OCI-LY3 (cell line): ENCODE measurements around the gene RAPGEF2.

Experiments
- CTCF ChIP-seq: fragments of 200-600, 300-600 bp; sonication (generic); IDR thresholded peaks from 2 replicates; pipeline ENCODE4 v1.5.1; 2014; ENCODE audit warnings: antibody characterized with exemption, low read length, low read depth
- EZH2phosphoT487 ChIP-seq: fragments of 200-600 bp; shearing (Covaris generic); IDR thresholded peaks from 2 replicates; pipeline ENCODE4 v1.6.1; 2018; ENCODE audit warnings: antibody characterized with exemption, mixed run types, low read depth

- no peak for TF ChIP-seq CTCF
- no peak for TF ChIP-seq EZH2phosphoT487
These were observed 59.7 kb downstream of the RAPGEF2 start for GRCh38 chr4:159162576-159162975.
